Measurements from ENCODE around the gene C13orf46. TPM values are rescaled to one million over a fixed set of nuclear protein-coding genes. Genes with fewer than 3 reads are reported as not detected.

The C13orf46 gene
- total and polyA plus RNA-seq, 2 donors (not counting 1 experiment from before 2014, with no cell fraction given) = 1.4 to 4.8 TPM

- peaks cover 0 to 12% (median 0%) of the 10 kb centered on the region in 3 donors for H3K9me3 ChIP-seq (ENCODE audit: control extremely low read depth in 1 of 3, control insufficient read depth in 2 of 3, insufficient read depth in 1 of 3, low read length in 2 of 3)
- DNase-seq = no peak
- H3K27ac ChIP-seq (ENCODE audit: low read length in 2 of 2) = no peak overlapping the region
- H3K4me1 Mint-ChIP-seq = peaks cover 17% of the 10 kb centered on the region
- H3K4me3 ChIP-seq (ENCODE audit: control extremely low read depth in 1 of 5, extremely low read depth in 1 of 5, insufficient read depth in 1 of 5, low read depth in 2 of 5, low read length in 4 of 5) = no peak overlapping the region
- no peak overlapping the region for H3K4me2 ChIP-seq (replicated peaks; ENCODE audit: low read depth, low read length, poor library complexity, severe bottlenecking)
- H3K36me3 ChIP-seq (replicated peaks in 1 of 2; ENCODE audit: control extremely low read depth in 1 of 2, control insufficient read depth in 1 of 2, extremely low read depth in 1 of 2, insufficient read depth in 2 of 2, low read length in 1 of 2) = peaks cover 0 to 54% of the 10 kb centered on the region in 2 experiments
- no peaks in the 10 kb centered on the region for H3K79me2 ChIP-seq (ENCODE audit: control insufficient read depth, insufficient read depth, low read length)
- H3K9me3 Mint-ChIP-seq (ENCODE audit: insufficient read depth) = no peaks in the 10 kb centered on the region
- WGBS (ENCODE audit: insufficient coverage) = 97% methylated on average over 10 of the region's 11 CpGs
- H3K27me3 Mint-ChIP-seq = no peaks in the 10 kb centered on the region
- no peak overlapping the region for H2AFZ ChIP-seq (ENCODE audit: insufficient read depth, low read depth, low read length, poor library complexity, severe bottlenecking)
- POLR2A ChIA-PET = no interaction called here
- H3K4me1 ChIP-seq (ENCODE audit: control insufficient read depth in 2 of 2, insufficient read depth in 2 of 2, low read length in 2 of 2) = peaks cover 11 to 12% of the 10 kb centered on the region in 2 donors
- H4K20me1 ChIP-seq (ENCODE audit: control insufficient read depth, insufficient read depth, low read length, poor library complexity, severe bottlenecking) = peaks cover 4% of the 10 kb centered on the region
- H3K27me3 ChIP-seq (replicated peaks in 1 of 4; ENCODE audit: control extremely low read depth in 1 of 4, control insufficient read depth in 3 of 4, insufficient read depth in 4 of 4, low read length in 3 of 4) = no peaks in the 10 kb centered on the region
- H3K4me3 Mint-ChIP-seq = no peak overlapping the region
- no peak for ATAC-seq (ENCODE audit: low read depth)
- CTCF ChIA-PET = no interaction called here
- H3K27ac Mint-ChIP-seq = no peak overlapping the region
- intact Hi-C loops (cut with micrococcal nuclease) = no loop called here
- TF ChIP-seq EZH2 (IDR thresholded peaks at IDR 0.05; ENCODE audit: borderline replicate concordance, insufficient read depth, low read depth, low read length, poor library complexity, severe bottlenecking) (no peak), CTCF (IDR thresholded peaks at IDR 0.05) (no peak)
- no peak overlapping the region for H3K9ac ChIP-seq (ENCODE audit: low read length)
These were observed 17.9 kb upstream of the C13orf46 start for GRCh38 chr13:113991676-113992179.

- no peak overlapping the region for H3K4me3 Mint-ChIP-seq
- H3K27me3 Mint-ChIP-seq = no peaks in the 10 kb centered on the region
- ChIA-PET CTCF (no interaction called here), POLR2A (no interaction called here)
- Histone ChIP-seq H3K4me1 (ENCODE audit: control insufficient read depth in 2 of 2, insufficient read depth in 2 of 2, low read length in 2 of 2) (peaks cover 11 to 12% of the 10 kb centered on the region in 2 donors), H4K20me1 (ENCODE audit: control insufficient read depth, insufficient read depth, low read length, poor library complexity, severe bottlenecking) (peaks cover 4% of the 10 kb centered on the region), H3K27me3 (replicated peaks in 1 of 4; ENCODE audit: control extremely low read depth in 1 of 4, control insufficient read depth in 3 of 4, insufficient read depth in 4 of 4, low read length in 3 of 4) (no peaks in the 10 kb centered on the region), H3K9me3 (ENCODE audit: control extremely low read depth in 1 of 3, control insufficient read depth in 2 of 3, insufficient read depth in 1 of 3, low read length in 2 of 3) (peaks cover 0 to 12% (median 0%) of the 10 kb centered on the region in 3 donors), H2AFZ (ENCODE audit: insufficient read depth, low read depth, low read length, poor library complexity, severe bottlenecking) (no peak overlapping the region), H3K4me2 (replicated peaks; ENCODE audit: low read depth, low read length, poor library complexity, severe bottlenecking) (no peak overlapping the region), H3K9ac (ENCODE audit: low read length) (no peak overlapping the region), H3K79me2 (ENCODE audit: control insufficient read depth, insufficient read depth, low read length) (no peaks in the 10 kb centered on the region), H3K36me3 (replicated peaks in 1 of 2; ENCODE audit: control extremely low read depth in 1 of 2, control insufficient read depth in 1 of 2, extremely low read depth in 1 of 2, insufficient read depth in 2 of 2, low read length in 1 of 2) (peaks cover 0 to 49% of the 10 kb centered on the region in 2 experiments), H3K4me3 (ENCODE audit: control extremely low read depth in 1 of 5, extremely low read depth in 1 of 5, insufficient read depth in 1 of 5, low read depth in 2 of 5, low read length in 4 of 5) (no peak overlapping the region), H3K27ac (ENCODE audit: low read length in 2 of 2) (no peak overlapping the region)
- H3K27ac Mint-ChIP-seq = no peak overlapping the region
- H3K9me3 Mint-ChIP-seq (ENCODE audit: insufficient read depth) = no peaks in the 10 kb centered on the region
- DNase-seq = no peak
- no peak for TF ChIP-seq EZH2 (IDR thresholded peaks at IDR 0.05; ENCODE audit: borderline replicate concordance, insufficient read depth, low read depth, low read length, poor library complexity, severe bottlenecking)
- TF ChIP-seq CTCF (IDR thresholded peaks at IDR 0.05) = no peak
- intact Hi-C loops (cut with micrococcal nuclease) = no loop called here
- peaks cover 17% of the 10 kb centered on the region for H3K4me1 Mint-ChIP-seq
- WGBS (ENCODE audit: insufficient coverage) = 93% methylated on average over 9 of the region's 10 CpGs
- no peak for ATAC-seq (ENCODE audit: low read depth)
These were observed 17.4 kb upstream of the C13orf46 start for GRCh38 chr13:113991191-113991669.

Measured in B cell (primary cell).